ENCODE measurements around the gene TIMM29. TPM values are rescaled to one million over a fixed set of nuclear protein-coding genes. Genes with fewer than 3 reads are reported as not detected.
A peak's percentile ranks its signal among the peaks of the same experiment; 100 is the strongest.

The TIMM29 gene
- total RNA-seq, 4 donors from 2014 or later = 25.7 to 36.3 (median 33.0) TPM

DNA sequence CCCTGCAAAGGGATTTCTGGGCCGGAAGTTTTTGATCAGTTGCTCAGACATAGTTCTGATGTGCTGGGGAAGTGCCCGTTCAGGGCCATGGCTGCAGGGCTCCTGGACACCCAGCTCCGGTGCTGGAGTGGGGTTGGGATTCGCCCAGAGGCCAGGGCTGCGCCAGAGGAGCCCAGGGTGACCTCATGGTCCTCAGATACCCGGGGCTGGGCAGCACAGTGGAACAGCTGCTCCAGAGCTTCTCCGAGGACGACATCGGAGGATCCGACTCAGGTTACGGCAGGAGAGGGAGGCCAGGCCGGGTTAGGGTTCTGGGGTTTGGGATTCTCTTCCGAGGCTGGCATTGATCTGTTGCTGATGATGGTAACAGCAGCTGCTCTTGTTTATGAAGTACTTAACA lies 36.4 kb upstream of the TIMM29 start:
- TF ChIP-seq POLR2A (IDR thresholded peaks at IDR 0.05) (no peak), EP300 (IDR thresholded peaks at IDR 0.05) (no peak), POLR2AphosphoS5 (IDR thresholded peaks at IDR 0.05) (no peak)
- TF ChIP-seq, protein P1, sequence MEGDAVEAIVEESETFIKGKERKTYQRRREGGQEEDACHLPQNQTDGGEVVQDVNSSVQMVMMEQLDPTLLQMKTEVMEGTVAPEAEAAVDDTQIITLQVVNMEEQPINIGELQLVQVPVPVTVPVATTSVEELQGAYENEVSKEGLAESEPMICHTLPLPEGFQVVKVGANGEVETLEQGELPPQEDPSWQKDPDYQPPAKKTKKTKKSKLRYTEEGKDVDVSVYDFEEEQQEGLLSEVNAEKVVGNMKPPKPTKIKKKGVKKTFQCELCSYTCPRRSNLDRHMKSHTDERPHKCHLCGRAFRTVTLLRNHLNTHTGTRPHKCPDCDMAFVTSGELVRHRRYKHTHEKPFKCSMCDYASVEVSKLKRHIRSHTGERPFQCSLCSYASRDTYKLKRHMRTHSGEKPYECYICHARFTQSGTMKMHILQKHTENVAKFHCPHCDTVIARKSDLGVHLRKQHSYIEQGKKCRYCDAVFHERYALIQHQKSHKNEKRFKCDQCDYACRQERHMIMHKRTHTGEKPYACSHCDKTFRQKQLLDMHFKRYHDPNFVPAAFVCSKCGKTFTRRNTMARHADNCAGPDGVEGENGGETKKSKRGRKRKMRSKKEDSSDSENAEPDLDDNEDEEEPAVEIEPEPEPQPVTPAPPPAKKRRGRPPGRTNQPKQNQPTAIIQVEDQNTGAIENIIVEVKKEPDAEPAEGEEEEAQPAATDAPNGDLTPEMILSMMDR (IDR thresholded peaks at IDR 0.05) = no peak
- peak overlapping the region; percentile 78 for H3K27ac ChIP-seq
- H3K36me3 ChIP-seq = no peaks in the 10 kb centered on the region
- H3K9me3 ChIP-seq = no peaks in the 10 kb centered on the region
- peaks cover 61% of the 10 kb centered on the region for H3K4me1 ChIP-seq
- 84% methylated on average over 11 of the region's 13 CpGs for WGBS
- H3K4me3 ChIP-seq = no peak overlapping the region
- H3K27me3 ChIP-seq = no peaks in the 10 kb centered on the region
- DNase-seq (ENCODE audit: low spot score in 2 of 2) = no peak

DNA sequence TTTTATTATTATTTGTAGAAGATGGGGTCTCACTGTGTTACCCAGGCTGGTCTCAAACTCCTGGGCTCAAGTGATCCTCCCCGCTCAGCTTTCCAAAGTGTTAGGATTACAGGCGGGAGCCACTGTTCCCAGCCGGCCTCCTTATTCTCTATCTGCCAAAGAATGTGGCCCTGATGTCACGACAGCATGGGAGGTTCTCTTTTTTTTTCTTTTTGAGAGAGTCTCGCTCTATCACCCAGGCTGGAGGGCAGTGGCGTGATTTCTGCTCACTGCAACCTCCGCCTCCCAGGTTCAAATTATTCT lies 33.7 kb upstream of the TIMM29 start:
- TF ChIP-seq POLR2A (IDR thresholded peaks at IDR 0.05) = no peak
- TF ChIP-seq, protein P1 (IDR thresholded peaks at IDR 0.05) = no peak
- no peak for TF ChIP-seq EP300 (IDR thresholded peaks at IDR 0.05)
- no peak for TF ChIP-seq POLR2AphosphoS5 (IDR thresholded peaks at IDR 0.05)
- H3K4me3 ChIP-seq = no peak overlapping the region
- H3K27me3 ChIP-seq = no peaks in the 10 kb centered on the region
- DNase-seq (ENCODE audit: low spot score in 2 of 2) = no peak
- 93% methylated on average over 7 of the region's 7 CpGs for WGBS
- H3K36me3 ChIP-seq = no peaks in the 10 kb centered on the region
- H3K27ac ChIP-seq = no peak overlapping the region
- peaks cover 63% of the 10 kb centered on the region for H3K4me1 ChIP-seq
- H3K9me3 ChIP-seq = no peaks in the 10 kb centered on the region

DNA sequence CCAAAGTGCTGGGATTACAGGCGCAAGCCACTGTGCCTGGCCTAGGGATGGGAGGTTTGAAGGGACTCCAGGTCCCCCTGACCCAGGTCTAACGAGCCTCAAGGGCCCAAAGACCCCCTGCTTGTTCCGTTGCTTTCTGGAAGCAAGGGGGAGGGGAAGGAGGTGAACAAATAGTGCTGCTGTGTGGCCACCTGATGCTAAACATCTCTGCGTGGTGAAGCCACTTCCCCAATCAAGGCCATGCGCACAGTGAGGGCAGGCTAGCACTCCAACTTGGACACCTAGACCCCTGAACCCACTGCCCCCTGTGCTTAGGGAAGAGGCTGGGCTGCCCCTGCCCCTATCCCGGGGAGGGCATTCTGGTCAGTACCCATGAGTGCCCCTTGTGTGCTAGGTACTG lies 33.2 kb upstream of the TIMM29 start:
- TF ChIP-seq, protein P1 (IDR thresholded peaks at IDR 0.05) = no peak
- no peak for TF ChIP-seq POLR2A (IDR thresholded peaks at IDR 0.05)
- TF ChIP-seq EP300 (IDR thresholded peaks at IDR 0.05) = no peak
- no peak for TF ChIP-seq POLR2AphosphoS5 (IDR thresholded peaks at IDR 0.05)
- H3K27me3 ChIP-seq = no peaks in the 10 kb centered on the region
- no peak overlapping the region for H3K4me3 ChIP-seq
- no peaks in the 10 kb centered on the region for H3K36me3 ChIP-seq
- WGBS = 90% methylated on average over 5 of the region's 6 CpGs
- peaks cover 68% of the 10 kb centered on the region for H3K4me1 ChIP-seq
- H3K9me3 ChIP-seq = no peaks in the 10 kb centered on the region
- H3K27ac ChIP-seq = no peak overlapping the region
- no peak for DNase-seq (ENCODE audit: low spot score in 2 of 2)

DNA sequence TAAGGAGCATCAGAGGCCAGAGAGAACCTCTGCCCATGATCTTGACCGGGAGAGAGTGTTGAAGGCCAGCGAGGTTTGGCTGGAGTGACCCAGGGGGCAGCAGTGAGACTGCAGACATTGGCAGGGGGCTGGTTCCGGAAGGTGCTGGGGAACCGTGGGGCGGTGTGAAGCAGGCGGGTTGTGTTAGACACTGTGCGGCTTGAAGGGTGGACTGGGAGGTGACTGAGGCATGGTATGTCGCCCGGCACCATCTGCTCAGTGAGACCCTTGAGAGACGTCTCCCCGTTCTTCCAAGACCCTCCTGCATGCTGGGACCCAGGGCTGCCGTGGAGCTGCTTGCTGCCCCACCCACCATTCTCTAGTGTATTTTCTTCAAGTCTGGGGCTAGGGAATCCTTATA lies 32.7 kb upstream of the TIMM29 start:
- peaks cover 68% of the 10 kb centered on the region for H3K4me1 ChIP-seq
- TF ChIP-seq POLR2A (IDR thresholded peaks at IDR 0.05) (no peak), POLR2AphosphoS5 (IDR thresholded peaks at IDR 0.05) (no peak), EP300 (IDR thresholded peaks at IDR 0.05) (no peak)
- TF ChIP-seq, protein P1 (IDR thresholded peaks at IDR 0.05) = no peak
- no peaks in the 10 kb centered on the region for H3K27me3 ChIP-seq
- no peaks in the 10 kb centered on the region for H3K36me3 ChIP-seq
- H3K9me3 ChIP-seq = no peaks in the 10 kb centered on the region
- 93% methylated on average over 7 of the region's 12 CpGs for WGBS
- H3K4me3 ChIP-seq = no peak overlapping the region
- no peak for DNase-seq (ENCODE audit: low spot score in 2 of 2)
- H3K27ac ChIP-seq = no peak overlapping the region

DNA sequence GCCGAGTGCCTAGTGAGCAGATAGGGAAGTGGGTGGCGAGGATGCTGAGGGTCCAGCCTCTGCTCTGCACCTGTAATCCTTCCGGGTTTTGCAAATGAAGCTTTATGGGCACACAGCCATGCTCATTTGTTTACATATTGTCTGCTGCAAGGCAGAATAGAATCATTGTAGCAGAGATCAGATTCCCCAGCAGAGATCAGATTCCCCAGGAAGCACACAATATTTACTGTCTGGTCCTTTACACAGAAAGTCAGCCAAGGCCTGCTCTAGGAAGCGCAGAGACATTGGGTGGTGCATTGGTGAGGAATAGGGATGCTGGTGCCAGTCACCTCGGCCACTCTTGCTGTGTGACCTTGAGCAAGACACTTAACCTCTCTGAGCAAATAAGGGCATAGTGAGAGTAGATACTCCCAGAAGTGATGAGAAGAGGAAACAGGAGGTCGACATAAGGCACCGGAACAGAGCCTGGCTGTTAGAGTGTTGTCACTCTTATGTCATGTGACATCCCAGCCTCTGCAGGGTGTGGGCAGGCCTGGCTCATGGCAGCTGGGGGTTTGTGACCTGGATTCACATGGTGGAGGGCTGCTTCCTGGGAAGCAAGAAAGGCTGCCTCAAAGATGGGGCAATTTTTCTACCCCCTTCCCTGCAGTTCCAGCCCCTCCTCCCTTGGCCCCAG lies 31.6 kb upstream of the TIMM29 start:
- Histone ChIP-seq H3K4me3 (no peak overlapping the region), H3K27ac (no peak overlapping the region), H3K27me3 (no peaks in the 10 kb centered on the region), H3K36me3 (no peaks in the 10 kb centered on the region), H3K4me1 (peaks cover 67% of the 10 kb centered on the region), H3K9me3 (no peaks in the 10 kb centered on the region)
- TF ChIP-seq POLR2AphosphoS5 (IDR thresholded peaks at IDR 0.05) (no peak), EP300 (IDR thresholded peaks at IDR 0.05) (no peak), POLR2A (IDR thresholded peaks at IDR 0.05) (no peak)
- TF ChIP-seq, protein P1 (IDR thresholded peaks at IDR 0.05) = no peak
- no peak for DNase-seq (ENCODE audit: low spot score in 2 of 2)
- WGBS = 61% methylated on average over 7 of the region's 7 CpGs

Data from suprapubic skin (tissue), 4 donors.